ENCODE results near the gene DNPH1.
A peak's percentile ranks its signal among the peaks of the same experiment; 100 is the strongest.

DNPH1 gene

GRCh38 chr6:43257367-43258145 lies 28.3 kb upstream of the DNPH1 start:
- H3K36me3 Mint-ChIP-seq (ENCODE audit: low read depth): no peaks in the 10 kb centered on the region
- no peak for DNase-seq
- peaks cover 20% of the 10 kb centered on the region for H3K4me1 Mint-ChIP-seq (ENCODE audit: low read depth)
- no peak overlapping the region for H3K27ac Mint-ChIP-seq
- H3K27me3 Mint-ChIP-seq: peaks cover 15% of the 10 kb centered on the region
- H3K4me3 Mint-ChIP-seq: no peak overlapping the region
- H3K9me3 Mint-ChIP-seq: no peaks in the 10 kb centered on the region

- Mint-ChIP-seq H3K27me3 (peaks cover 19% of the 10 kb centered on the region), H3K4me1 (ENCODE audit: low read depth) (peaks cover 20% of the 10 kb centered on the region), H3K9me3 (no peaks in the 10 kb centered on the region), H3K4me3 (no peak overlapping the region), H3K27ac (no peak overlapping the region), H3K36me3 (ENCODE audit: low read depth) (no peaks in the 10 kb centered on the region)
- DNase-seq: no peak
Measured at GRCh38 chr6:43256670-43257366, 27.5 kb upstream of the DNPH1 start.

- no peak overlapping the region for H3K27ac Mint-ChIP-seq
- H3K4me3 Mint-ChIP-seq: no peak overlapping the region
- peaks cover 33% of the 10 kb centered on the region for H3K4me1 Mint-ChIP-seq (ENCODE audit: low read depth)
- peaks cover 32% of the 10 kb centered on the region for H3K27me3 Mint-ChIP-seq
- no peaks in the 10 kb centered on the region for H3K36me3 Mint-ChIP-seq (ENCODE audit: low read depth)
- no peaks in the 10 kb centered on the region for H3K9me3 Mint-ChIP-seq
- DNase-seq: no peak
Measured at GRCh38 chr6:43255408-43256054, 26.2 kb upstream of the DNPH1 start.

- no peak for DNase-seq
- no peaks in the 10 kb centered on the region for H3K9me3 Mint-ChIP-seq
- H3K4me1 Mint-ChIP-seq (ENCODE audit: low read depth): peaks cover 33% of the 10 kb centered on the region
- no peak overlapping the region for H3K27ac Mint-ChIP-seq
- H3K36me3 Mint-ChIP-seq (ENCODE audit: low read depth): no peaks in the 10 kb centered on the region
- H3K4me3 Mint-ChIP-seq: no peak overlapping the region
- H3K27me3 Mint-ChIP-seq: peaks cover 32% of the 10 kb centered on the region
Measured at GRCh38 chr6:43254846-43255245, 25.6 kb upstream of the DNPH1 start.

- Mint-ChIP-seq H3K4me1 (ENCODE audit: low read depth) (peaks cover 33% of the 10 kb centered on the region), H3K9me3 (no peaks in the 10 kb centered on the region), H3K36me3 (ENCODE audit: low read depth) (no peaks in the 10 kb centered on the region), H3K4me3 (no peak overlapping the region), H3K27me3 (peaks cover 32% of the 10 kb centered on the region), H3K27ac (peak overlapping the region; percentile 23)
- DNase-seq: no peak
Measured at GRCh38 chr6:43254138-43254817, 25.0 kb upstream of the DNPH1 start.

GRCh38 chr6:43253401-43253800 lies 24.1 kb upstream of the DNPH1 start:
- DNase-seq: no peak
- no peaks in the 10 kb centered on the region for H3K36me3 Mint-ChIP-seq (ENCODE audit: low read depth)
- H3K27me3 Mint-ChIP-seq: peaks cover 32% of the 10 kb centered on the region
- peaks cover 33% of the 10 kb centered on the region for H3K4me1 Mint-ChIP-seq (ENCODE audit: low read depth)
- H3K9me3 Mint-ChIP-seq: no peaks in the 10 kb centered on the region
- no peak overlapping the region for H3K4me3 Mint-ChIP-seq
- H3K27ac Mint-ChIP-seq: no peak overlapping the region

- DNase-seq: no peak
- Mint-ChIP-seq H3K27me3 (peaks cover 32% of the 10 kb centered on the region), H3K4me3 (no peak overlapping the region), H3K4me1 (ENCODE audit: low read depth) (peaks cover 41% of the 10 kb centered on the region), H3K27ac (no peak overlapping the region), H3K36me3 (ENCODE audit: low read depth) (no peaks in the 10 kb centered on the region), H3K9me3 (no peaks in the 10 kb centered on the region)
Measured at GRCh38 chr6:43250992-43251373, 21.7 kb upstream of the DNPH1 start.

GRCh38 chr6:43248791-43249190 lies 19.5 kb upstream of the DNPH1 start:
- no peak overlapping the region for H3K27ac Mint-ChIP-seq
- peaks cover 35% of the 10 kb centered on the region for H3K4me1 Mint-ChIP-seq (ENCODE audit: low read depth)
- H3K36me3 Mint-ChIP-seq (ENCODE audit: low read depth): no peaks in the 10 kb centered on the region
- no peak overlapping the region for H3K4me3 Mint-ChIP-seq
- H3K27me3 Mint-ChIP-seq: peaks cover 28% of the 10 kb centered on the region
- no peaks in the 10 kb centered on the region for H3K9me3 Mint-ChIP-seq
- DNase-seq: no peak

GRCh38 chr6:43248101-43248500 lies 18.8 kb upstream of the DNPH1 start:
- H3K9me3 Mint-ChIP-seq: no peaks in the 10 kb centered on the region
- H3K27ac Mint-ChIP-seq: peak overlapping the region; percentile 88
- peaks cover 32% of the 10 kb centered on the region for H3K4me1 Mint-ChIP-seq (ENCODE audit: low read depth)
- no peaks in the 10 kb centered on the region for H3K36me3 Mint-ChIP-seq (ENCODE audit: low read depth)
- no peak overlapping the region for H3K4me3 Mint-ChIP-seq
- DNase-seq: no peak
- H3K27me3 Mint-ChIP-seq: peaks cover 23% of the 10 kb centered on the region

GRCh38 chr6:43247114-43247999 lies 18.1 kb upstream of the DNPH1 start:
- Mint-ChIP-seq H3K27me3 (peaks cover 17% of the 10 kb centered on the region), H3K9me3 (no peaks in the 10 kb centered on the region), H3K4me3 (peak overlapping the region; percentile 77), H3K36me3 (ENCODE audit: low read depth) (no peaks in the 10 kb centered on the region), H3K27ac (peak overlapping the region; percentile 88), H3K4me1 (ENCODE audit: low read depth) (peaks cover 31% of the 10 kb centered on the region)
- peak; percentile 87 for DNase-seq

GRCh38 chr6:43246301-43247113 lies 17.2 kb upstream of the DNPH1 start:
- DNase-seq: no peak
- H3K4me3 Mint-ChIP-seq: peak overlapping the region; percentile 77
- peak overlapping the region; percentile 88 for H3K27ac Mint-ChIP-seq
- H3K27me3 Mint-ChIP-seq: peaks cover 10% of the 10 kb centered on the region
- H3K36me3 Mint-ChIP-seq (ENCODE audit: low read depth): no peaks in the 10 kb centered on the region
- H3K4me1 Mint-ChIP-seq (ENCODE audit: low read depth): peaks cover 27% of the 10 kb centered on the region
- H3K9me3 Mint-ChIP-seq: no peaks in the 10 kb centered on the region

- Mint-ChIP-seq H3K4me1 (ENCODE audit: low read depth) (peaks cover 19% of the 10 kb centered on the region), H3K9me3 (no peaks in the 10 kb centered on the region), H3K27me3 (peaks cover 16% of the 10 kb centered on the region)
Measured at GRCh38 chr6:43243664-43244321, 14.5 kb upstream of the DNPH1 start.

More at GRCh38 chr6:43243664-43244321, 14.5 kb upstream of the DNPH1 start:
- Mint-ChIP-seq H3K27ac (no peak overlapping the region), H3K4me3 (no peak overlapping the region), H3K36me3 (ENCODE audit: low read depth) (no peaks in the 10 kb centered on the region)
- DNase-seq: no peak
